ENCODE measurements around the gene SFXN5.
"Not testable (repeated sequence)": the region's sequence is repeated elsewhere in the genome, so short reads cannot be mapped to it uniquely, and the experiment has no call there.

The SFXN5 gene

DNA sequence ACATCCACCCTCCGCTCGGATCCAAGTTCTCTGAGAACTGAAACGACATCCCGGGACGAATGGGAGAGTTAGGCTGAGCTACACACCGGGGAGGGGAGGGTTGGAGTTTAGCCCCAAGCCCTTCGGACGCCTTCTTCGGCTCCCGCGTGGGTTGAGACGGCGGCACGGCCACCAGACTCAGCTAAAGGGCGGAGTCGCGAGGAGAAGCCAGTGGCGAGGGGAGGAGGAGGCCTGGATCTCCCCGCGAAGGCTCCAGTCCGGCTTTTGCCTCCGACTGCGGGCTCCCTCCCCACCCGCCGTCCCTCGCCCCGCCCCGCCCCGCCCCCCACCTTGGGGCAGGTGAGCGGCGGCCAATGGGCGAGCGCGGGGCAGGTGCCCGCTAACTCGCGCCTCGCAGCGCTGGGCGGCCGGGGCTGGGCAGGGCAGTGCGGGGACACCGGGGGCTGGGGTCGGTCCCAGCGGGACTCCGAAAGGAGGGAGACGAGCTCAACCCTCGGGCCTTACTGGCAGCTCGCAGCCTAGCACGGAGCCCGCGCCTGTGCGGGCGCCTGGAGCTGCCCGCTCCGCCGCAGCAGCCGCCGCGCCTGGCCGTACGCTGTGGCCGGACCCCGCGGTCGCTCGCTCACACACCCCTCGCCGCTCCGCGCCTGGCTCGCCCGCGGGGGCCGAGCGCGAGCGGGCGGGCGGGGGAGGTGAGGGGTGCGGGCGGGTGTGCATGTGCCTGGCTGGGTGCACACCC lies 154.2 kb downstream of the SFXN5 start, which contains the start of gene EMX1:
Gene EMX1 (plus strand): TSS at position 382 of the 739 bp plus-strand sequence. CDS start 334 bp downstream, at position 716.
- no peaks in the 10 kb centered on the region for H3K36me3 Mint-ChIP-seq
- H3K4me3 Mint-ChIP-seq: peak within 1 kb of the TSS; percentile 81
- no peaks in the 10 kb centered on the region for H3K9me3 Mint-ChIP-seq (ENCODE audit: low read depth)
- H3K27ac Mint-ChIP-seq: no peak within 1 kb of the TSS
- H3K27me3 Mint-ChIP-seq: peaks cover 50% of the 10 kb centered on the region
- peaks cover 34% of the 10 kb centered on the region for H3K4me1 Mint-ChIP-seq (ENCODE audit: low read depth)

DNA sequence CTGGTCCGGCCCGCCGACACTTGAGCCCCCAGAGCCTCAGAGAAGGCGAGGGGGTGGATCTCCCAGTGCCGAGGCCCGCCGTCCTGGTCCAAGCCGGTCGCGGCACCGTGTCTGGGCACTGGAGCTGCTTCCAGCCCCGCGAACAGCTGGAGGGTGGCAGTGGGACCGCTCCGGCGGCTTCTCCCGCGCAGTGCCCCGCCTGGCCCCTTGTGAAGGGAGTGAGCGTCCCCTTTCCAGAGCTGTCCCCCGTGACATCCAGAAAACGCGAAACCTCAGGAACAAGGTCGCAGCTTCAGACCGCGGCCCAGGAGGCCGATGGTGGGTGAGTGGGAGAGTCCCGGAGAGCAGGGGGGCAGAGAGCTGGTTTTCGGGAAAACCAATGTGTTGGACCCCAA lies 154.8 kb downstream of the SFXN5 start:
- no peaks in the 10 kb centered on the region for H3K36me3 Mint-ChIP-seq
- H3K4me1 Mint-ChIP-seq (ENCODE audit: low read depth): peaks cover 34% of the 10 kb centered on the region
- H3K27me3 Mint-ChIP-seq: peaks cover 50% of the 10 kb centered on the region
- peak overlapping the region; percentile 81 for H3K4me3 Mint-ChIP-seq
- H3K27ac Mint-ChIP-seq: no peak overlapping the region
- no peaks in the 10 kb centered on the region for H3K9me3 Mint-ChIP-seq (ENCODE audit: low read depth)

- Mint-ChIP-seq H3K27me3 (peaks cover 51% of the 10 kb centered on the region), H3K4me3 (peak overlapping the region; percentile 73), H3K27ac (no peak overlapping the region), H3K36me3 (no peaks in the 10 kb centered on the region), H3K4me1 (ENCODE audit: low read depth) (peaks cover 34% of the 10 kb centered on the region), H3K9me3 (ENCODE audit: low read depth) (no peaks in the 10 kb centered on the region)
Measured at GRCh38 chr2:72915907-72916742, 155.4 kb downstream of the SFXN5 start.

DNA sequence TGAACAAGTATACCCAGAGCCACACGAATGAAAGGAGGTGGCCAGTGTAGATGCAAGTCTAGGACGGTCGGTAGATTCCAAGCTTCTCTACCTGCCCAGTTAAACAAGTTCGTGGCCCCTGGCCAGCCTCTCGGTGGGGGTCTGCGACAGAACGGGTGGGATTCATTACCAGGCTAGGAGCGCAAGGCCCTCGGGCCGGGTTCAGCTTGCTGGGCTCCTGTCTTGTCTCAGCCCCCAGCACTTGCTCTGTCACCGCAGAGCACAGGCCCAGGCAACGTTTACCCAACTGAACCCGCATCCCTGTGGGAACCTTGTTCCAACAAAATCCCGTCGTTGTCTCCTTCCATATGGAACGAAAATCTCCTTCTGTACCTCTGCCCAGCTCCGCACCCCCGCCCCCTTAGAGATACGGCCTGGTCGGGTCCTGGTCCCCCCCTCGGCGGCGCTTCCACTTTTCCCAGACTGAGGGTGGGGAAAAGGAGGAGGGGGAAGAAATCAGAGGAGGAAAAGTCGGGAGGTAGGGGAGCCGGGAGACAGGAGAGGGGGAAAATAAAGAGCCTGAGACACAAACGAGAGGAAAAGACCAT lies 156.1 kb downstream of the SFXN5 start:
- Mint-ChIP-seq H3K27me3 (peaks cover 53% of the 10 kb centered on the region), H3K4me1 (ENCODE audit: low read depth) (peaks cover 33% of the 10 kb centered on the region), H3K9me3 (ENCODE audit: low read depth) (no peaks in the 10 kb centered on the region), H3K36me3 (no peaks in the 10 kb centered on the region), H3K27ac (no peak overlapping the region), H3K4me3 (peak overlapping the region; percentile 69)

DNA sequence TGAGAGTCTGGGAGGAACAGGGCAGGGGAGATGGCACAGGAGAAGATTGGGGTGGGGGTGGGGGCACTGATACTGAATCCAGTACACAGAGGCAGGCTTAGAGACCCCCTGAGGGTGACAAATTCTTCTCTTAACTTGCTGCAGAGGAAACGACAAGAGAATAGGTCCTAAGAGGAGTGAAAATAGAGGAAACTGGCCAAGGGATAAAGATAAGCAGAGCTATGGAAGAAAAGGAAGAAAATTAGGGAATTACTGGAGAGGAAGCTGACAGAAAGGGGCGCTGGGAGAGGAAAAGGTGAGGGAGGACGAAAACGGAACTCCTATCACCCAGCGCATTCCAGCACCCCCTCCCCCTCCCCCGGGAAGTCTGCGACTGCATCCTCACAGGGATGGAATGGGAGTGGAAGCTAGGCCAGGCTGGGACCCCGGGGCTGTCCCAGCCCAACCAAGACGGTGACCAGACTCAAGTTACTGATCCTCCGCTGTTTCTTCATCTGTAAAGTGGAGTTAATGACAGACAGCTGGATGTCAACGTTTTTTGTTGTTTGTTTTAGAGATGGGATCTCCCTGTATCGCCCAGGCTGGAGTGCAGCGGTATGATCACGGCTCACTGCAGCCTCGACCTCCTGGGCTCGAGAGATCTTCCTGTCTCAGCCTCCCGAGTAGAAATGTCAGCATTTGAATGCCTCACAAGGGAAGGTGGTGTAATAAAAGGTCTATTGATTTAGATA lies 156.8 kb downstream of the SFXN5 start:
- Mint-ChIP-seq H3K27me3 (peaks cover 52% of the 10 kb centered on the region), H3K9me3 (ENCODE audit: low read depth) (no peaks in the 10 kb centered on the region), H3K4me1 (ENCODE audit: low read depth) (peaks cover 32% of the 10 kb centered on the region), H3K4me3 (peak overlapping the region; percentile 69), H3K27ac (no peak overlapping the region), H3K36me3 (no peaks in the 10 kb centered on the region)

DNA sequence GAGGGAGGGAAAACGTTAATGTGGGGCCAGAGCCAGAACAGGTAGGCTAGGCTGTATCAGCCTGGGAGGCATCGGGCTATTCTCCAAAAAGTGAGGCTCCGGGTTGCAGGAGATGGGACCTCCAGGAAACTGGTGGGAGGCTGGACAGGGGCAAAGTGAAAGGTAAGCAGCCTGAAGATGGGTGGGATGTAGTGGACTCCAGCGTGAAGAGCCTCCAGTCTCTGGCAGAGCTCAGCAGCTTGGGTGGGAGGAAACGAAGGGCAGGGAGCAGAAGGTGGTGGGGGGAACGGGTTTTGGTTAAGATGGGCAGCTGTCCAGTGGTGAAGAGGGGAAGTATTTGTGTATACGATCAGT lies 157.3 kb downstream of the SFXN5 start:
- Mint-ChIP-seq H3K4me3 (no peak overlapping the region), H3K36me3 (no peaks in the 10 kb centered on the region), H3K27ac (no peak overlapping the region), H3K27me3 (peaks cover 52% of the 10 kb centered on the region), H3K9me3 (ENCODE audit: low read depth) (no peaks in the 10 kb centered on the region), H3K4me1 (ENCODE audit: low read depth) (peaks cover 26% of the 10 kb centered on the region)

DNA sequence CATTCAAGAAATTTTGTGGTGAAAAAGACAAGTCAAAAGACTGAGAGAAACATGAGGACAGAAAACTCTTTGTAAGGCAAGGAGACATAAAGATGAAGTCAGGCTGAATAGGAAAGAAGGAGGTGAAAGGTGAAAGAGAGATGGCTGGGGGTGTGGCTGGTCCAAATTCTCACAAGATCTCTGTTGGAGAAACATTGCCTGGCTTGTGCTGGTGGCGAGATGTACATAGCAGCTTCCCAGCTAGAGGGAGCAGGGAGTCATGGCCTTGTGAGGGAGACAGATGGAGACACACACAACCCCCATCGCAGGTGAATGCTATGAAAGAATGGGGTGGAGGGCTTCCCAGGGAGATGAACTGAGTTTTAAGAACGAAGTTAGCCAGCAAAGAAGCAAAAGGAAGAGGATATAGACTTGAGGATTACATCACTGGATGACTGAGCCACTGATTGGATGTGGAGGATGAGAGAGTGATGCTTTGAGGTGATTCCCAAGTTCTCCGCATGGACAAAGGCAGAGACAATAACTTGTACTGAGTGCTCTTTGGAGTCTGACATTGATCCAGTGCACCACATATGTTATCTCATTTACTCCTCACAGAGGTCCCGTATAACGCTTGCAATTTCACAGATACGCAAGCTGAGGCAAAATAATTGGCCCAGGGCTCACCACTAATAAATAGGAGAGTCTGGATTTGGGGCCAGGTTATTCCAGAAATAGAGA lies 157.9 kb downstream of the SFXN5 start:
- peak overlapping the region; percentile 33 for H3K4me3 Mint-ChIP-seq

GRCh38 chr2:72911256-72911655 lies 160.3 kb downstream of the SFXN5 start:
- Mint-ChIP-seq H3K9me3 (ENCODE audit: low read depth) (no peaks in the 10 kb centered on the region), H3K4me1 (ENCODE audit: low read depth) (peaks cover 15% of the 10 kb centered on the region), H3K27me3 (peaks cover 56% of the 10 kb centered on the region), H3K27ac (no peak overlapping the region), H3K36me3 (peaks cover 1% of the 10 kb centered on the region), H3K4me3 (no peak overlapping the region)

More for the DNA sequence above, 157.9 kb downstream of the SFXN5 start:
- peaks cover 21% of the 10 kb centered on the region for H3K4me1 Mint-ChIP-seq (ENCODE audit: low read depth)
- H3K27me3 Mint-ChIP-seq: peaks cover 55% of the 10 kb centered on the region
- no peak overlapping the region for H3K27ac Mint-ChIP-seq
- no peaks in the 10 kb centered on the region for H3K36me3 Mint-ChIP-seq
- no peaks in the 10 kb centered on the region for H3K9me3 Mint-ChIP-seq (ENCODE audit: low read depth)

- H3K4me1 Mint-ChIP-seq (ENCODE audit: low read depth): no peaks in the 10 kb centered on the region
- H3K4me3 Mint-ChIP-seq: no peak overlapping the region
- no peak overlapping the region for H3K27ac Mint-ChIP-seq
- H3K27me3 Mint-ChIP-seq: peaks cover 43% of the 10 kb centered on the region
- H3K36me3 Mint-ChIP-seq: peaks cover 3% of the 10 kb centered on the region
- no peaks in the 10 kb centered on the region for H3K9me3 Mint-ChIP-seq (ENCODE audit: low read depth)
Measured at GRCh38 chr2:72908741-72909140, 162.8 kb downstream of the SFXN5 start.

DNA sequence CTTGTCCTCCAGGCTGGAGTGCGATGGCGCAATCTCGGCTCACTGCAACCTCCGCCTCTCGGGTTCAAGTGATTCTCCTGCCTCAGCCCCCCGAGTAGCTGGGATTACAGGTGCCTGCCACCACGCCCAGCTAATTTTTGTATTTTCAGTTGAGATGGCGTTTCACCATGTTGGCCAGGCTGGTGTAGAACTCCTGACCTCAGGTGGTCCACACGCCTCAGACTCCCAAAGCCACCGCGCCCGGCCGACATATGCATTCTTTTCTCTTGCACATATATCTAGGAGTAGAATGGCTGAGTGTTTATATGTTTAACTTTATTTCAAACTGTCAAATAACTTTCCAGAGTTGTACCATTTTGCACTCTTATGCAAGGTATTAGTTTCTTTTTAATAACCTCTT lies 164.1 kb downstream of the SFXN5 start:
- H3K9me3 Mint-ChIP-seq (ENCODE audit: low read depth); H3K36me3 Mint-ChIP-seq: not testable (repeated sequence)
- H3K27me3 Mint-ChIP-seq: peaks cover 35% of the 10 kb centered on the region

DNA sequence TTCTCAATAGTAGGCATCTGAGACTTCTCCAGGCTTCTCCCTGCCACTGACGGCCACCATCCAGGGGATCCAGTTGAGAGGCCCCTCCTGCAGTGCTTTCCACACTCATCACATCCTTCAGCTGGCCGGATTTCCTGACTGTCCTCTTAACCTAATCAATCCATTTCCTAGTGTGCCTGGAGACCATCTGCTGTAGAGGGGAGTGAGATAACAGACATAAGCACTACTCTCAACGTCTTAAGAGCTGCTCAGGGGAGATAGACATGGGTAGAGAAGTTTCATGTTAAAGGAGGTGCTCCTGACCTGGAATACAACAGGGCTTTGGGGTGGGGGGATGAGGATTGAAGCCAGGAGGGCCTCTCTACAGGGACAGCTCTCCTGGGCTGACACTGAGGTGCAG lies 170.1 kb downstream of the SFXN5 start:
- Mint-ChIP-seq H3K9me3 (ENCODE audit: low read depth) (no peaks in the 10 kb centered on the region), H3K36me3 (peaks cover 3% of the 10 kb centered on the region), H3K27ac (no peak overlapping the region), H3K4me1 (ENCODE audit: low read depth) (no peaks in the 10 kb centered on the region), H3K27me3 (peaks cover 21% of the 10 kb centered on the region), H3K4me3 (no peak overlapping the region)

More for the DNA sequence above, 164.1 kb downstream of the SFXN5 start:
- not testable (repeated sequence) for H3K4me1 Mint-ChIP-seq (ENCODE audit: low read depth); H3K27ac Mint-ChIP-seq; H3K4me3 Mint-ChIP-seq

DNA sequence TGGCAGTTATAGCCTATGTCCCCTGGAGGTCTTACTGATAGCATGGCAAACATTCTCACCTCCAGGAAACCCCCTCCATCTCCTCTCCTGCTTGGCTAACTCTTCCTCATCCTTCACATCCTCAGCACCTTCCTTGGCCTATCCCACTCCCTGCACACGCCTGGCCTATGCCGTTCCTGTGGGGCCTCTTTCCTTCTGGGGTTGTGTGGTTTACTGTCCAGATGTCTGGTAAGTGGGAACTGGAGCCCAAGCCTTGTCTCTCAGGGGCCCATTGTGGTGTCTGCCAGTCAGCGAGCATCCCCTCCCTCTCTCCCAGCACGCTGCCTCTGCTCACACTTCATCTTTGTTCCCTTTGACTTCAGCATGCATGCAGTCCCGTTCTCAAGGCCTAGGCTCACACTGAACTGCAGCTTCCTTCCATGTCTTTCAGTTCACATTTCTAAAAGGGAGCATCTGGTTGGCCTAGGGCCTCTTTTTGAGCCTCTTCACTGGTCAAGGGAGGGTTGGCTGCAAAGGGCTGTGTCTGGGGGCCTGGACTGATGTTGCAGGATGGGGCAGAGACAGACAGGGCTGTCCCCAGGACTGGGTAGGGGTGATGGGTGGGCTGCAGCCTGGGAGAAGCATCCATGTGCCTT lies 171.2 kb downstream of the SFXN5 start:
- Mint-ChIP-seq H3K36me3 (no peaks in the 10 kb centered on the region), H3K9me3 (ENCODE audit: low read depth) (no peaks in the 10 kb centered on the region), H3K4me1 (ENCODE audit: low read depth) (peaks cover 4% of the 10 kb centered on the region), H3K4me3 (no peak overlapping the region), H3K27me3 (peaks cover 19% of the 10 kb centered on the region), H3K27ac (no peak overlapping the region)

- H3K36me3 Mint-ChIP-seq: no peaks in the 10 kb centered on the region
- H3K4me3 Mint-ChIP-seq: no peak overlapping the region
- no peaks in the 10 kb centered on the region for H3K9me3 Mint-ChIP-seq (ENCODE audit: low read depth)
- peaks cover 24% of the 10 kb centered on the region for H3K27me3 Mint-ChIP-seq
- H3K27ac Mint-ChIP-seq: no peak overlapping the region
- peaks cover 4% of the 10 kb centered on the region for H3K4me1 Mint-ChIP-seq (ENCODE audit: low read depth)
Measured at GRCh38 chr2:72898585-72898906, 173.0 kb downstream of the SFXN5 start.

Measured in activated naive CD8-positive, alpha-beta T cell (primary cell).